ENCODE measurements around the gene ADAMTS8. TPM values are rescaled to one million over a fixed set of nuclear protein-coding genes. Genes with fewer than 3 reads are reported as not detected.

The ADAMTS8 gene
- total and polyA plus RNA-seq, 2 donors = 0.14 to 0.37 TPM

Other genes with a start within 250 kb of the ADAMTS8 start
- gene ZBTB44, start 113.7 kb downstream of the ADAMTS8 start, total RNA-seq = 47.8 TPM
- 31.1 TPM for gene ZBTB44, start 113.7 kb downstream of the ADAMTS8 start, polyA plus RNA-seq
- 1.8 TPM for gene ADAMTS15, start 20.0 kb upstream of the ADAMTS8 start, total RNA-seq
- gene ADAMTS15, start 20.0 kb upstream of the ADAMTS8 start, polyA plus RNA-seq = 2.8 TPM

Measured in thymus (tissue), 2 donors.